GM12878 (cell line): ENCODE measurements around the gene CCDC12. TPM values are rescaled to one million over a fixed set of nuclear protein-coding genes. Genes with fewer than 3 reads are reported as not detected.

Experiments
- ATAC-seq: fragments of 200-7000 bp; cut with Tn5 transposase; 3 replicates; pipeline ENCODE4 v1.9.1; 2020; ENCODE audit warnings: mild to moderate bottlenecking, moderate library complexity
- BruUV-seq: library from RNA; stranded (reverse); fragments of 400-500 nt; replicated peaks from 2 replicates; lab custom pipeline; 2021; lab: Mats Ljungman, UMichigan
- CTCF ChIA-PET: fragments of 300-600 bp; sonication (Branson Sonifier 250); formaldehyde crosslinking; extraction: SDS; loops from one replicate; lab custom pipeline; 2021; ENCODE audit warnings: inconsistent platforms; lab: Yijun Ruan, JAX
- POLR2A ChIA-PET: fragments of 350-600 bp; formaldehyde crosslinking; extraction: SDS; loops from one replicate; lab custom pipeline; 2021; ENCODE audit warnings: inconsistent platforms; lab: Charles Lee
- RAD21 ChIA-PET: fragments of 300-600 bp; sonication (Branson Sonifier 250); formaldehyde crosslinking; loops from one replicate; lab custom pipeline; 2023; ENCODE audit warnings: antibody characterized with exemption; ENCODE audit not compliant: unreplicated experiment; lab: Charles Lee
- SMC1A ChIA-PET: fragments of 300-600 bp; sonication (Branson Sonifier 250); formaldehyde crosslinking; loops from one replicate; lab custom pipeline; 2023; ENCODE audit not compliant: unreplicated experiment, uncharacterized antibody; lab: Charles Lee
- DNase-seq: peaks from one replicate; pipeline ENCODE4 v3.0.0-alpha.2; 2011; ENCODE audit warnings: low read depth, low spot score
- FAIRE-seq: peaks from 3 replicates; lab custom pipeline; 2011; peaks lifted over from hg19 to GRCh38; lab: Jason Lieb, UNC
- H2AFZ ChIP-seq: 2 replicates; pipeline ENCODE4 v1.6.0; 2011; ENCODE audit warnings: low read depth, low read length, control low read depth; ENCODE audit not compliant: control insufficient read depth
- H3K27ac ChIP-seq: 2 replicates; pipeline ENCODE4 v1.5.1; 2011; ENCODE audit warnings: control low read depth; ENCODE audit not compliant: control insufficient read depth, insufficient read depth
- H3K27me3 ChIP-seq, 2 experiments: replicated peaks in 1 of 2; 2 replicates each; pipeline versions ENCODE4 v1.6.0 to v1.6.1; 2011; ENCODE audit warnings: low read length in 1 of 2; ENCODE audit not compliant: control insufficient read depth in 2 of 2, insufficient read depth in 2 of 2
- H3K36me3 ChIP-seq, 2 experiments: 2 replicates each; pipeline ENCODE4 v1.5.1; 2011; ENCODE audit warnings: low read length in 1 of 2; ENCODE audit not compliant: control insufficient read depth in 2 of 2, insufficient read depth in 2 of 2
- H3K4me1 ChIP-seq: 2 replicates; pipeline ENCODE4 v1.6.1; 2011; ENCODE audit warnings: mild to moderate bottlenecking, low read length, moderate library complexity, mixed read lengths; ENCODE audit not compliant: control insufficient read depth, insufficient read depth
- H3K4me2 ChIP-seq: 2 replicates; pipeline ENCODE4 v1.6.0; 2011; ENCODE audit warnings: control low read depth; ENCODE audit not compliant: control insufficient read depth, insufficient read depth
- H3K4me3 ChIP-seq: fragments of 200-600 bp; sonication (generic); 2 replicates; pipeline ENCODE4 v1.5.1; 2016
- H3K79me2 ChIP-seq: 2 replicates; pipeline ENCODE4 v1.6.0; 2011; ENCODE audit warnings: low read length; ENCODE audit not compliant: control insufficient read depth, insufficient read depth
- H3K9ac ChIP-seq: 2 replicates; pipeline ENCODE4 v1.8.0; 2011; ENCODE audit warnings: low read length, control low read depth, mixed read lengths; ENCODE audit not compliant: control insufficient read depth, insufficient read depth
- H3K9me3 ChIP-seq: replicated peaks from 3 replicates; pipeline ENCODE4 v1.5.1; 2011; ENCODE audit warnings: mild to moderate bottlenecking, low read length; ENCODE audit not compliant: control insufficient read depth, insufficient read depth
- H4K20me1 ChIP-seq: 2 replicates; pipeline ENCODE4 v1.6.0; 2011; ENCODE audit not compliant: control insufficient read depth, insufficient read depth
- FOXM1 ChIP-seq: IDR thresholded peaks from 2 replicates; pipeline ENCODE4 v1.6.1; 2012; ENCODE audit warnings: low read depth, mild to moderate bottlenecking, inconsistent platforms, low read length, moderate library complexity
- IRF5 ChIP-seq: fragments of 450-650 bp; IDR thresholded peaks from 2 replicates; pipeline ENCODE4 v1.6.1; 2017; ENCODE audit warnings: borderline replicate concordance
- POLR2AphosphoS2 ChIP-seq: IDR thresholded peaks from 2 replicates; pipeline ENCODE4 v1.6.1; 2011; ENCODE audit warnings: low read depth, mild to moderate bottlenecking, low read length, improper control_type of control experiment, moderate library complexity
- WGBS: methylation state at CpG from one replicate; pipeline ENCODE4 v1.1.6; 2016; ENCODE audit warnings: low lambda C conversion rate; ENCODE audit not compliant: insufficient replicate concordance, insufficient coverage; ENCODE audit errors: missing lambda C conversion rate; 5-methylcytosine and 5-hydroxymethylcytosine counted together
- in situ Hi-C: fragments of 300-500 bp; cut with MboI; formaldehyde crosslinking; loops from 9 replicates; pipeline ENCODE4 v1.14.3; 2018; ENCODE audit warnings: mixed read lengths
- intact Hi-C: fragments of 100-400 bp; cut with micrococcal nuclease; formaldehyde crosslinking; loops from one replicate; pipeline ENCODE4 v1.14.2; 2022; ENCODE audit not compliant: unreplicated experiment
- polyA plus RNA-seq, 11 experiments: library from polyadenylated mRNA; depleted of rRNA in 4 of 11; unstranded in 6 of 11; stranded (reverse) in 5 of 11; fragments of >200 nt; fragmentation: Nextera tagmentation in 4 of 11; fragmentation: Illumina TruSeq in 1 of 11; extraction: Ambion mirVana in 4 of 11; extraction: Trizol in 1 of 11; gene quantifications; 1 replicate in 1 of 11; 2 replicates in 10 of 11; pipeline versions ENCODE4 v1.2.1 to v1.2.3, GENCODE V29; 2011 to 2016; ENCODE audit warnings: inconsistent platforms in 2 of 11, missing spikeins in 2 of 11, low read depth in 1 of 11
- total RNA-seq, 4 experiments: library from RNA; depleted of rRNA in 3 of 4; stranded (reverse); fragments of >200 nt in 3 of 4; fragmentation: Illumina TruSeq in 1 of 4; extraction: Trizol in 1 of 4; gene quantifications; 2 replicates each; pipeline versions ENCODE4 v1.2.1 to v1.2.3, GENCODE V29; 2013 to 2021
- TF ChIP-seq, protein P1 (sequence below): fragments of 450-650 bp; IDR thresholded peaks from 2 replicates; pipeline ENCODE4 v1.6.1; 2017; ENCODE audit warnings: mild to moderate bottlenecking, low read depth, inconsistent platforms; ENCODE audit not compliant: poor library complexity, severe bottlenecking

CCDC12 gene
- total and polyA plus RNA-seq, 10 of the 15 experiments (the other 5 are each of a cell fraction or from before 2014, with no cell fraction given), result 9.2 to 91.4 (median 61.3) TPM

- no TSS peak for BruUV-seq
- no peak overlapping the region for H3K4me3 ChIP-seq
- no peak for FAIRE-seq
- ATAC-seq, result no peak
- no peak overlapping the region for H3K4me2 ChIP-seq
- in situ Hi-C loops, result no loop called here
- H3K27ac ChIP-seq, result no peak overlapping the region
- H3K79me2 ChIP-seq, result no peaks in the 10 kb centered on the region; the same call in 1 of the 2 replicates
- TF ChIP-seq, protein P1, sequence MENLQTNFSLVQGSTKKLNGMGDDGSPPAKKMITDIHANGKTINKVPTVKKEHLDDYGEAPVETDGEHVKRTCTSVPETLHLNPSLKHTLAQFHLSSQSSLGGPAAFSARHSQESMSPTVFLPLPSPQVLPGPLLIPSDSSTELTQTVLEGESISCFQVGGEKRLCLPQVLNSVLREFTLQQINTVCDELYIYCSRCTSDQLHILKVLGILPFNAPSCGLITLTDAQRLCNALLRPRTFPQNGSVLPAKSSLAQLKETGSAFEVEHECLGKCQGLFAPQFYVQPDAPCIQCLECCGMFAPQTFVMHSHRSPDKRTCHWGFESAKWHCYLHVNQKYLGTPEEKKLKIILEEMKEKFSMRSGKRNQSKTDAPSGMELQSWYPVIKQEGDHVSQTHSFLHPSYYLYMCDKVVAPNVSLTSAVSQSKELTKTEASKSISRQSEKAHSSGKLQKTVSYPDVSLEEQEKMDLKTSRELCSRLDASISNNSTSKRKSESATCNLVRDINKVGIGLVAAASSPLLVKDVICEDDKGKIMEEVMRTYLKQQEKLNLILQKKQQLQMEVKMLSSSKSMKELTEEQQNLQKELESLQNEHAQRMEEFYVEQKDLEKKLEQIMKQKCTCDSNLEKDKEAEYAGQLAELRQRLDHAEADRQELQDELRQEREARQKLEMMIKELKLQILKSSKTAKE, result no peak
- TF ChIP-seq POLR2AphosphoS2, result no peak
- TF ChIP-seq IRF5, result no peak
- TF ChIP-seq FOXM1, result no peak
- H3K4me1 ChIP-seq, result peaks cover 8% of the 10 kb centered on the region; the same call in 1 of the 2 replicates
- no peaks in the 10 kb centered on the region for H4K20me1 ChIP-seq
- WGBS, result 97% methylated on average over 3 of the region's 3 CpGs
- intact Hi-C loops, result no loop called here
- H2AFZ ChIP-seq, result no peak overlapping the region
- no peaks in the 10 kb centered on the region for H3K27me3 ChIP-seq
- RAD21 ChIA-PET, result interaction anchor here (0.7 kb wide), 1 partner anchor 9 kb away, joined by 3 read pairs; no protein-coding TSS in a partner anchor
- SMC1A ChIA-PET, result interaction anchor here (1.1 kb wide), 1 partner anchor 9 kb away, joined by 3 read pairs; no protein-coding TSS in a partner anchor
- POLR2A ChIA-PET, result interaction anchor here (1.1 kb wide), 1 partner anchor 17 kb away, joined by 3 read pairs; no protein-coding TSS in a partner anchor
- CTCF ChIA-PET, result no interaction called here
- peaks cover 17% of the 10 kb centered on the region; the same call in 2 of the 3 replicates for H3K9me3 ChIP-seq
- peaks cover 15 to 49% of the 10 kb centered on the region in 2 experiments for H3K36me3 ChIP-seq
- no peak overlapping the region for H3K9ac ChIP-seq
- no peak for DNase-seq
These were observed 59.7 kb downstream of the CCDC12 start for GRCh38 chr3:46916799-46917198.
